H7 (cell line): Measurements from ENCODE around the gene CCNL2. TPM values are rescaled to one million over a fixed set of nuclear protein-coding genes. Genes with fewer than 3 reads are reported as not detected.
"Not testable (repeated sequence)": the region's sequence is repeated elsewhere in the genome, so short reads cannot be mapped to it uniquely, and the experiment has no call there.

Experiments used
- DNase-seq: peaks from one replicate; pipeline ENCODE4 v3.0.0; 2012
- H3K27me3 ChIP-seq: 2 replicates; pipeline ENCODE4 v1.6.0; 2011; ENCODE audit warnings: mild to moderate bottlenecking, low read length; ENCODE audit not compliant: control insufficient read depth, insufficient read depth
- H3K36me3 ChIP-seq: replicated peaks from 2 replicates; pipeline ENCODE4 v1.5.1; 2011; ENCODE audit warnings: low read length; ENCODE audit not compliant: control insufficient read depth, insufficient read depth
- H3K4me3 ChIP-seq: 2 replicates; pipeline ENCODE4 v1.5.1; 2011; ENCODE audit warnings: low read depth, mild to moderate bottlenecking, control low read depth, low read length, moderate library complexity; ENCODE audit not compliant: insufficient read depth
- total RNA-seq: library from RNA; depleted of rRNA; stranded (reverse); fragments of >200 nt; shearing (Covaris generic); gene quantifications from 2 replicates; pipeline ENCODE4 v1.2.3, GENCODE V29; 2014

Gene CCNL2
- total RNA-seq, 1 experiment from 2014 or later = 147 TPM

- Histone ChIP-seq H3K36me3 (peaks cover 2% of the 10 kb centered on the region), H3K27me3 (no peaks in the 10 kb centered on the region), H3K4me3 (no peak overlapping the region)
- no peak for DNase-seq
These were observed 27.8 kb downstream of the CCNL2 start for GRCh38 chr1:1371364-1371745.

- peaks cover 2% of the 10 kb centered on the region for H3K36me3 ChIP-seq
- H3K4me3 ChIP-seq = no peak overlapping the region
- no peaks in the 10 kb centered on the region for H3K27me3 ChIP-seq
- DNase-seq = no peak
These were observed 28.3 kb downstream of the CCNL2 start for GRCh38 chr1:1370771-1371300.

DNA sequence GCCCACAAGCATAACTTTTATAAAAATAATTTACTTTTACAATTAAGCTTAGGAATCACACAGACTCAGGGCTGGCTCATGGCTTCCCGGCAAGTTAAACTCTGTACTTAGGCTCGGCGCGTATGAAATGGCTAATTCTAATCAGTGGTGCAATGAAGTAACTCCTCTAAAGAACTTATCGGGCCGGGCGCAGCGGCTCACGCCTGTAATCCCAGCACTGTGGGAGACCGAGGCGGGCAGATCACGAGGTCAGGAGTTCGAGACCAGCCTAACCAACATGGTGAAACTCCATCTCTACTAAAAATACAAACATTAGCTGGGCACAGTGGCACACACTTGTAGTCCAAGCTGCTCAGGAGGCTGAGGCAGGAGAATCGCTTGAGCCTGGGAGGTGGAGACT is 29.0 kb downstream of the CCNL2 start:
- H3K36me3 ChIP-seq, H3K4me3 ChIP-seq, DNase-seq, H3K27me3 ChIP-seq: not testable (repeated sequence)

DNA sequence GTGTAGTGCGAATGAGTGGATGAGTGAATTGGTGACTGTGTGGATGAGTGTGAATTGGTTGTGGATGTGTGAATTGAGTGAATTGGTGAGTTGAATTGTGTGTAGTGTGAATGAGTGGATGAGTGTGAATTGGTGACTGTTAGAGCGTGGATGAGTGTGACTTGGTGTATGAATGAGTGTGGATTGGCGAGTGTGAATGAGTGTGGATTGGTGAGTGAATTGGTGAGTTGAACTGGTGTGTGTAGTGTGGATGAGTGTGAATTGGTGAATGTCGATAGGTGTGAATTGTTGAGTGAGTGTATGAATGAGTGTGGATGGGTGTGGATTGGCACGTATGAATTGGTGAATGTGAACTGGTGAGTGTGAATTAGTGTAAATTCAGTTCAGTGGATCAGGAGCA is 31.8 kb downstream of the CCNL2 start:
- no peak for DNase-seq
- no peak overlapping the region for H3K4me3 ChIP-seq
- no peaks in the 10 kb centered on the region for H3K36me3 ChIP-seq
- no peaks in the 10 kb centered on the region for H3K27me3 ChIP-seq

- Histone ChIP-seq H3K36me3 (no peaks in the 10 kb centered on the region), H3K27me3 (no peaks in the 10 kb centered on the region), H3K4me3 (no peak overlapping the region)
- no peak for DNase-seq
These were observed 32.5 kb downstream of the CCNL2 start for GRCh38 chr1:1366699-1367066.

- no peak overlapping the region for H3K4me3 ChIP-seq
- DNase-seq = no peak
- no peaks in the 10 kb centered on the region for H3K36me3 ChIP-seq
- no peaks in the 10 kb centered on the region for H3K27me3 ChIP-seq
These were observed 33.0 kb downstream of the CCNL2 start for GRCh38 chr1:1365875-1366698.

- no peak for DNase-seq
- Histone ChIP-seq H3K4me3 (no peak overlapping the region), H3K36me3 (no peaks in the 10 kb centered on the region), H3K27me3 (no peaks in the 10 kb centered on the region)
These were observed 34.9 kb downstream of the CCNL2 start for GRCh38 chr1:1364266-1364665.

DNA sequence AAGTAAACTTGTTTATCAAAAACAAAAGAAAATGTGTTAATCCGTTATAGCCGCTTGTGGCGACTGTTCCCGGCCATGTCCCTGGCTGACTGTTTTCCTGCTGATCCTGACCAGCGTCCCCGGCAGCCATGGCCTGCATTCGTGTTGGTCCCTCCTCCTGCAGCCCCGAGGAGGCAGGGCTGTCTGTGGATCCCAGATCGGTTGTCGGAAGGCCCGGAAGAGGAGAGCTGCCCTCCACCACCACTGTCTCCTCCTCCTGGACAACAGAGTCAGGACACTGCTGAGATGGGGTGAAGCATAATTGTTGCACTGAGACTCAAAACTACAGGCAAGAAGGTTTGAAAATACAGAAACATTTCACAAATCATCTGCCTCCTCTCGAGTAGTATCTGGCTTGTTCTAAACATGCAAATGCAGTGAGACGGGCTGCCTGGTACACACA is 37.1 kb downstream of the CCNL2 start:
- DNase-seq = peak; percentile 80
- Histone ChIP-seq H3K4me3 (no peak overlapping the region), H3K36me3 (no peaks in the 10 kb centered on the region), H3K27me3 (no peaks in the 10 kb centered on the region)

- H3K36me3 ChIP-seq = no peaks in the 10 kb centered on the region
- no peak overlapping the region for H3K4me3 ChIP-seq
- peak; percentile 64 for DNase-seq
- no peaks in the 10 kb centered on the region for H3K27me3 ChIP-seq
These were observed 37.7 kb downstream of the CCNL2 start for GRCh38 chr1:1361233-1361981.

DNA sequence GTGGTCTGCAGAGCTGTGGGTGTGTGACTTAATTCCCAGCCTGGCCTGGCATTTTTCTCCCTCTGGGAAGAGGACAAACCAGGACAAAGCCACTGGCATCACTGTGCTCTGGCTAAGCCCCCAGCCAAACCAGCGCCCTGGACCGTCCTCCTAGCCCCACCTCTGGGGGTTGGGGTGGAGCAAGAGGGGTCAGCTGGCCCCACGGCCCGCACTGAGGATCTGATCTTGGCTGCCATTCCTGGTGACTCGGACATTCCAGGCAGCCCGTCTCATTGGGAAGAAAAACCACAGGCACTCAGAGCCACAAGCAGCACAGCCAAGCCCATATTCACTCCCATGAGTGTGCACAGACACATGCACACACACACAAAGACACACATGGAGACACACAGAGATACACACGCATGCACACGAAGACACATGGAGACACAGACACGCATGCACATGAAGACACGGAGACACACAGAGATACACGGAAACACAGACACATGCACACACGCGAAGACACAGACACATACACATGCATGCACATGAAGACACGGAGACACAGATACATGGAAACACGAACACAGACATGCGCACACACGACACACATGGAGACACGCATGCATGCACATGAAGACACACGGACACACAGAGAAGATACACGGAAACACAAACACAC is 38.5 kb downstream of the CCNL2 start:
- Histone ChIP-seq H3K4me3 (no peak overlapping the region), H3K36me3 (no peaks in the 10 kb centered on the region), H3K27me3 (no peaks in the 10 kb centered on the region)
- DNase-seq = peak; percentile 78

DNA sequence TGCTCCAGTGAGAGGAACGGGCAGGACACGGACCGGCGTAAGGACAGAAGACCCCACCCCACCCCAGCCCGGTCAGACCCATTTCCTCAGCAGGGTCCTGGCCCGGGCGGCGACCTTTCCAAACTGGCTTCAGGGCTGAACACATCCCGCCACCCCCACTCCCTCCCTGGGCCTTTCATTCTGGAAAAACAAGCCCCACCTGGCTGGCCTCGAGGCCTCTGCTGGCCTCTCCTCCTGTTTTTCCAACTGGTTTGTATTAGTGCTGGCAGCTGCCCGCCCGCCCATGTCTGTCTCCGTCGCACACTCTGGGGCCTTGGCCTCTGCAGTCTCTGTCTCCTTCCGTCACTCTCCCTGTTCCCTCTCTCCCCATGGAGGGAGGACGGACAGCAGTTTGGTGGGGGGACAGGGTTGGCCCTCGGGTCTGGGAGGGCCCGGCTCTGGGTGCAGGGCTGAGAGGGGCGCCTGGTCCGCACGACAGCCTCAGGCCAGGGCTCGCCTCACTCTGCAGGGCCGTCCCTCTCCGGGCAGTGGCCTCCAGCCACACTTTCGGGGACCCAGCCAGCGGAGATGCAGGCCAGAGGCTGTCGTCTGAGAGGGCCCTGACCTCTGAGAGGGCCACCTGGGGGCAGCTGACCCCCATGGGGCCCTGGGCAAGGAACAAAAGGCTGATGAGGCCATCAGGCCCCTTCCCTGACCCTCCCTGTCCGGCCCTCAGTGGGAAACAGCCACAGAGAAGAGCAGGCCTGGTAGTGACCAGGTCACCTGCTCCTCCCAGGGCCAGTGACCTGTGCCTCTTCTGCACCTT is 39.3 kb downstream of the CCNL2 start:
- Histone ChIP-seq H3K27me3 (peaks cover 7% of the 10 kb centered on the region), H3K4me3 (no peak overlapping the region), H3K36me3 (no peaks in the 10 kb centered on the region)
- DNase-seq = peak; percentile 73

DNA sequence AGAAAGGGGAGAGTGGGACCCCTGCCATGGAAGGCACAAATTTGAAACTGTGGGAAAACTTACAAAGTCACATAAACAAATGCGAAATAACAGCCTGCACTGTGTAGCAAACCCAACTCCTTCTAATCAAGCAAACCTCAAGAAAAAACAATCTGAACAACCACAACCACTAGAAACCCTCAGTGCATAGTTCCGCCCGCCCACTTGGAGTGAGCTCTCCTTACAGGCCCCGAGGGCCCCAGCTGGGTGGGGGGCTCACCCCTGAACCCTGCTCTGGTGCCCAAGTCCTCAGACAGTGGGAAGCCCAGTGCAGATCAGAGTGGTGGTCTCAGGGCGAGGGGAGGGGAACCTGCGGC is 39.8 kb downstream of the CCNL2 start:
- Histone ChIP-seq H3K4me3 (no peak overlapping the region), H3K27me3 (peaks cover 12% of the 10 kb centered on the region), H3K36me3 (no peaks in the 10 kb centered on the region)
- no peak for DNase-seq

GRCh38 chr1:1358433-1359271 is 40.5 kb downstream of the CCNL2 start, which contains the start of gene MXRA8:
MXRA8 (minus strand) TSS chr1:1358555; CDS start chr1:1358504, 51 bp downstream.
- DNase-seq = peak; percentile 94
- Histone ChIP-seq H3K27me3 (peaks cover 18% of the 10 kb centered on the region), H3K4me3 (peak within 1 kb of the TSS; percentile 56), H3K36me3 (no peaks in the 10 kb centered on the region)
